NCI-H1048 (cell line): ENCODE results near the gene PKP1.

ENCODE experiments used
- DNase-seq: peaks from one replicate; lab custom pipeline; 2025; lab: John Stamatoyannopoulos, UW

Gene PKP1

GRCh38 chr1:201260236-201260590 is 23.1 kb upstream of the PKP1 start:
- no peak for DNase-seq

GRCh38 chr1:201260648-201261311 is 22.5 kb upstream of the PKP1 start:
- DNase-seq, result no peak

- DNase-seq, result no peak
These were observed 21.3 kb upstream of the PKP1 start for GRCh38 chr1:201261771-201262547.

- no peak for DNase-seq
These were observed 20.2 kb upstream of the PKP1 start for GRCh38 chr1:201262963-201263608.

- no peak for DNase-seq
These were observed 19.2 kb upstream of the PKP1 start for GRCh38 chr1:201264072-201264471.

- no peak for DNase-seq
These were observed 18.8 kb upstream of the PKP1 start for GRCh38 chr1:201264554-201264953.

- DNase-seq, result no peak
These were observed 17.6 kb upstream of the PKP1 start for GRCh38 chr1:201265756-201266155.

GRCh38 chr1:201266276-201266675 is 17.0 kb upstream of the PKP1 start:
- DNase-seq, result no peak

GRCh38 chr1:201266774-201267173 is 16.5 kb upstream of the PKP1 start:
- no peak for DNase-seq

GRCh38 chr1:201267481-201268229 is 15.7 kb upstream of the PKP1 start:
- DNase-seq, result no peak

- no peak for DNase-seq
These were observed 14.6 kb upstream of the PKP1 start for GRCh38 chr1:201268604-201269151.

- no peak for DNase-seq
These were observed 14.0 kb upstream of the PKP1 start for GRCh38 chr1:201269281-201269680.

- no peak for DNase-seq
These were observed 13.4 kb upstream of the PKP1 start for GRCh38 chr1:201269900-201270410.

GRCh38 chr1:201270616-201271390 is 12.5 kb upstream of the PKP1 start:
- DNase-seq, result no peak

- no peak for DNase-seq
These were observed 10.5 kb upstream of the PKP1 start for GRCh38 chr1:201272799-201273198.

- DNase-seq, result no peak
These were observed 8.6 kb upstream of the PKP1 start for GRCh38 chr1:201274616-201275252.

GRCh38 chr1:201275253-201275666 is 8.0 kb upstream of the PKP1 start:
- DNase-seq, result no peak

- DNase-seq, result no peak
These were observed 6.4 kb upstream of the PKP1 start for GRCh38 chr1:201276891-201277290.

GRCh38 chr1:201277441-201277840 is 5.9 kb upstream of the PKP1 start:
- no peak for DNase-seq

- DNase-seq, result no peak
These were observed 4.0 kb upstream of the PKP1 start for GRCh38 chr1:201279313-201279712.

- no peak for DNase-seq
These were observed 2.4 kb upstream of the PKP1 start for GRCh38 chr1:201280884-201281283.
